GM21529 (cell line): ENCODE results near the gene INPP4B.

Source experiments
- ATAC-seq: cut with Tn5 transposase; IDR thresholded peaks from one replicate; pipeline ENCODE4 v1.9.1; 2021; ENCODE audit not compliant: unreplicated experiment

Gene INPP4B

DNA sequence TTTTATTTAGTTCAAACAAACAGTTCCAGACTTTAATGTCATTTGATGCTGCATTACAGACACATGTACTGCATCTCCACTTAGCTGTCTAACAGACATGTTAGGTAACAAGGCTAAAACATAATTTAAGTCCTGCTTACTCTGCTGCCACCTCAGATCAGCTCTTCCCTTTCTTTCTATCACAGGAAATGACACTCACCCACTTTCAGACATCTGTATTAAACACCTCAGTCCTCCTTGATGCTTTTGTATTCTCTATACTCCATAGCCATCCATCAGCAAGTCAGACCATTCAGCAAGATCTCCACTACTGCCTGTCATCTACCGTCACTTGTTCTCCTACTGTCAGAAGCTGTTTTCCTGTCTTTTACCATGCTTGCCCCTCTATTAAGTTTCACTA lies 804.3 kb downstream of the INPP4B start:
- ATAC-seq = no peak

DNA sequence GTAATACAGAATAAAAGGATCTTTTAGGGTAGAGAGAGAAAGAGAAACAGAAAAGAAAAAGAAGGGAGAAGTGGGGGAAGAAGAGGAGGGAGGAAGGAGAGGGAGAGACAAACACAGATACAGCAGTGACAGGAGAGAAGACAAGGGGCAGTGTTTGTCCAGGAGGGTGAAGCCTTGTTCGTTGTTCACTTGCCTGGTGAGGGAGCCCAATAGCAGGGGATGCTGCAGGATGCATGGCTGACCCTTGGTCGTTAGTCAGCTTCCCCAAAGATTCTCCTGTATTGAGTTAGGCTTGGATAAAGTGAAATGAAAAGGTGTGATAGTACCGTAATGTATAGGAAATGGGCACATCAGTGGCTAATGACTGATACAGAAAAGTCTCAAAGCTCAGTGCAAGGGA lies 806.1 kb downstream of the INPP4B start:
- no peak for ATAC-seq

DNA sequence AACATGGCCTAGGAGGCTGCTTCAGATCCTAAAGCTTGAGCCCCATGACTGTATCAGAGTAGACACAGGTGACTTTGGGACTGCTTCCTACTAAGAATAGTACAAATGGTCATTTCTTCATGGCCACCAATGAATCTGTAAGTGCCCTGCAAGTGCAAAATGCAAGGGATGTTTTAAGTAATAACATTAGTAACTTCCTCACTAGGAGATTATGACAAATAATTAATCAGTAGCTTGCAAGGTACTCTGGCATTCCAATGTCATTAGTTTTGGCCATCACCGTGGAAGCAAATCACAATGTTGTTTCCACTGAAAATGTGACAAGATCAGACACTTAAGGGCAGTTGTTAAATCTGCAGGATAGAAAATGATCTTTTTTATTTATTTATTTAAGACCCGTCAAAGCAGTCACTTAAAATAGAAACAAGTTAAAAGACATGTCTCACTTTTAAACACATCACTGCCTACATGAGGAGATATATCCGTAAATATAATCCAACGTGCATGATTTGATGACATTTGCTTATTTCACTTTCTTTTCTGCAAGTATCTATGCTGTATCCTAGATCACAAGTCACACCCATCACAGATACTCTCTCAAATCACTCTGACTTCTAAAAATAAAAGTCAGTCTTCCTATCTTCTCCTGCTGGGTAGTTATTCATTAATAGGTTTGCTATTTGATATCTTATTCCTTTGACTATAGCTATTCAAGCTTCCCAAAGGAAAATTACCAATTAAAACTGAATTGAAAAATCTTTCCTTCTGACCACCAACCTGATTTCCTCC lies 809.1 kb downstream of the INPP4B start:
- ATAC-seq = no peak

DNA sequence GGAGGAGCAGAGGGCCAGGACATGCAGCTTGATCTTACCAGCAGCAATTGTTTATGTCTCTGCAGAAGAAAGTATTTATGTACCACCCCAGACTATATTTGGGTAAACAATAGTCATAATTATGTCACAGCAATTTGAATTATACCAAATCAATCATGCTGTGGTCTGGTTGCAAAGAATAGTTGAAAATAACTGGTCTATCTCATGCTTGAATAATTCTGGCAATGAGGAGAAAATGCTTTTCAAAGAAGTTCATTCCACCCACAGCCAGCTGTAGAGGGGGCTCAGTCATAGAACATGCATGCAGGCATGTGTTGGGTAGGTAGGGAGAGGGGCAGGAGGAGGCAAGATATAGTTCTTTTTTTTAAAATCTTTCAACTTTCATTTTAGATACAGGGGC lies 810.5 kb downstream of the INPP4B start:
- ATAC-seq = no peak

DNA sequence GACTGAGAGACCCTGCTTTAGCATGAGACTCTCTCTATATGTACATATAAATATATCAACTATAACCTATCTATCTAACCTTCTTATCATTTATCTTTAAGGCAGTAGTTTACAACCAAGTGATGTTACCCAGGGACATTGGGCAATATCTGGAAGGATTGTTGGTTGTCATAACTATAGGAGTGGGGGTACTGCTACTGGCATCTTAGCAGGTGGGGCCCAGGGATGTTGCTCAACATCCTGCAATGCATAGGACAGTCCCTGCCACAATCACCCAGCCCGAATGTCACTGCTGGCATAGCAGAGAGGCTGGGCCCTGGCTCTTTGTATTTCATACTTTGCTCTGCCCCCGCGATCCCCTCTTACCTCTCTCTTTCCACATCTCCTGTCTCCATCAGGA lies 812.0 kb downstream of the INPP4B start:
- no peak for ATAC-seq

DNA sequence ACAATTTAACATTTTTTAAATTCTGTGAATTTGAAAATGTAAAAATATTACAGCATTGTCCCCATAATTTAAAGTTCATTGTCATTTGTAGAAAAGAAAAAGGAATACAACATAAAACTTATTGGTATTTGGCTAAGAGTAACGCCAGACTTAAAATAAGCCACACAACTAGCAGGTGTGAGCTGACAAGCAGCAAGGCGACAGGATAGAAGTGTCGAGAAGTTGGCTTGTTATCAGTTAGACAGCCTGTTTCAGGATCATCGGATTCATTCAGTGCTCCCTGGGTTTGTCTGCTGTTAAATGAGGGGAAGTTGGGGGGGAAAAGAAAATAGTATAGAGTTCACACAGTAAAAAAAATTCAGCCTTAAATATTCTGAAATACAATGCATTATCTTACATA lies 816.1 kb downstream of the INPP4B start:
- ATAC-seq = no peak

DNA sequence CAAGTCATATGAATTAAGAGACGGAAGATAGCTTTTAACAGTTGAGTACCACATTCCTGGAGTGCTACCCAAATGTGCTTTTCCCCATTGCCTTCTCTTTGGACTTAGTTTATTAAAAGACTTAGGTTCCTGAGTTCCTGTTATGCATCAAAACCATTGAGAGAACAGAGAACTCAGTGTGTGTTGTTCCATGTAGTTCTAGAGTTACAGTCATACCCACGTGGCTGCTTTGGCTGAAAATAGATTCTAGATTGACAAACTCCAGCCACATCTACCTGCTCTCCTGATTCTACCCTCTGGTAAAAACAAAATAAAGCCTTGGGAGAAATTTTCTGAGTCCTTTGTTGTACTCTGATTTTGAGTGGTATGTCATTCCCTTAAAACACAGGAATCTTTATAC lies 824.3 kb downstream of the INPP4B start:
- no peak for ATAC-seq

DNA sequence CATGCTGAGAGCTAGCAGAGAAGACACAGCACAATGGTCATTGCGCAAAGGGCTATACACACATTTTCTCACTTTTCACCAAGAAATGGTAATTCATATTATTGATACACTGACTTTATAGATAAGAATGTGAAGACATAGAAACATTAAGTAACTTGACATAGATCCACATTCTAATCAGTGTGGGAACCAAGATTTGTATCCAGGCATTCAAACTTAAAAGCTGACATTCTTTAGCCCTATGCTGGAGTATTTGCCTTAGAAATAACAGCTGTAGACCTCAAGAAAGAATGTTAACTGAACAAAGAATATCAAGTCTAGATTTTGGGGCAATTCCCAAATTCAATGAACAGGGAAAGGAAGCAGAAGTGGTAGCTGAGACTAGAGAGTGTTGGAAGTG lies 824.9 kb downstream of the INPP4B start:
- no peak for ATAC-seq

DNA sequence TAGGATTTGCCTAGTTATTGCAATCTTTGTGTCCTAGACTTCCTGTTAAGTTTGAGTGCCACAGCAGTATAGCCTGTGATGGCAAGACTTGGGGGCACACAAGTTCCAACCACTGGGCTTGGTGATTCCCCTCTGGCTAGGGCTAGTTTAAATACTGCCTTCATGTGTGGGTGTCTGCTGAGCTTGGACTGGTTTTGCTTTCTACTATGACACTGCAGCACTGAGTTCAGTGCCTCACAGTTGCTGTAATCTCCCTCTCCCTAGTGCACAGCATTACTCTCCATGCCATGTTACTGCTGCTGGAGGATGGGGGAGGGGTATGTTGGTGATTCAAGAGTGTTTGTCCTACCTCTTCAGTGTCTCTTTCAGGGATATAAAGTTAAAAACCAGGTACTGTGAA lies 830.1 kb downstream of the INPP4B start:
- no peak for ATAC-seq

DNA sequence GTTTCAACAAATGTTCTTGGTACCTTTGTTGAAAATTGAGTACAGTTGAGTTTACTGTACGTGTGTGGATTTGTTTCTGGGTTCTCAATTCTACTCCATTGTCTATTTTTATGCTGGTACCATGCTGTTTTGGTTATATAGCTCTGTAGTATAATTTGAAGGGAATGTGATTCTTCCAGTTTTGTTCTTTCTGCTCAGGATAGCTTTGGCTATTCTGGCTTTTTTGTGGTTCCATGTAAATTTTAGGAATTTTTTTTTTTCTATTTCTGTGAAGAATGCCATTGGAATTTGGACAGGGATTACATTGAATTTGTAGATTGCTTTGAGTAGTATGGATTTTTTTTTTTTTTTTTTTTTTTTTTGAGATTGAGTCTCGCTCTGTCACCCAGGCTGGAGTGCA lies 836.4 kb downstream of the INPP4B start:
- ATAC-seq = no peak

DNA sequence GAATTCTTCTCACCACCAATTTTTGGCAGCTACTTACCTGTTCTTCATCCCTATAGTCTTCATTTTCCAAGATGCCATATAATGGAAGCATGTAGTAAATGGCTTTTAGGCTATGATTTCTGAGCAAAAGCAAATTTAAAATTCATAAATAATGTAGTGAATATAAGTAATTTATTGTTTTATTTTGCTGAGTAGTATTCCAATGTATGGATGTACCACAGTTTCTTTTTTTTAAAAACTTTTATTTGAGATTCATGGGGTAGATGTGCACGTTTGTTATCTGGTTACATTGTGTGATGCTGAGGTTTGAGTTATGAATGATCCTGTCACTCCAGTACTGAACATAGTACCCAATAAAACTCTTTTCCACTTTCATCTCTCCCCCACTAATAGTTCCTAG lies 840.6 kb downstream of the INPP4B start:
- ATAC-seq = no peak

DNA sequence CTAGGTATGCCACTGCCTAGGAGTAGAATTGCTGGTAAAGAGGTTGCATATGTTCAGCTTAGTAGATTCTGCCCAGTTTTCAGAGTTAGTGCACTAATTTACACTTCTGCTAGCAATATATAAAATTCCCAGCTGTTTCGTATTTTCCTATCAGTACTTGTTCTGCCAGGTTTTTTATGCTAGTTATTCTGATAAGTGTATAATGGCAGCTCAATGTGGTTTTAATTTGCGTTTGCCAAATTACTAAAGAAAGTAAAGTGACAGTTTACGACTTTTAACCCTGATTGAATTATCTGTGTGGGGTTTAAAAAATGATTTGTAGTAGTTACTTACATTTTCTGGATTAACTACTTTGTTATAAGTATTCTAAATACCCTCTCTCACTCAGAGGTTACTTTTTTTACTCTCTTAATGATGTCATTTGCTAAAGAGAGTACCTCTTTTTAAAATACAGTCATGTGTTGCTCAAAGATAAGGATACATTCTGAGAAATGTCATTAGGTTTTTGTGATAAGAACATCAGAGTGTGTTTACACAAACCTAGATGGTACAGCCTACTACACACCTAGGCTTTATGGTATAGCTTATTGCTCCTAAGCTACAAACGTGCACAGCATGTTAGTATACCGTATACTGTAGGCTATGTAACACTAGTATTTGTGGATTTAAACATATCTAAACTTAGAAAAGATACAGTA lies 846.5 kb downstream of the INPP4B start:
- no peak for ATAC-seq

DNA sequence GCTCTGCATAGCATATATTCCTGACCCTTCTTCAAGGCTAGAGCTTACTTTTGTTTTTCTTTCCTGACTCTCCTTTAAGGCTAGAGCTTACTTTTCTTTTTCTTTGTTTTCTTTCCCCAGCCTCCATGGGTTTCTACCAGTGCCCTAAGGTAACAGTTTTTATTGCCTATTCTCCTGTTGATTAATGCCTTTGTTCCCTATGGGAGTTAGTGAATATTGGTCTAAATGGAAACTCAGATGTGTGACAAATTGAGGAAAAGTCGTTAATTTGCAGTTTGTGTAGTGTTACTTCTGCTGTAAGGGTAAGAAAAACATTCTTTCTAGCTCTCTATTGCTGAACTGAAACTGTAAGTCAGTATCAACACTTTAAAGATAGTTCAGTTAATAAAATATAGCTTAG lies 851.0 kb downstream of the INPP4B start:
- no peak for ATAC-seq

DNA sequence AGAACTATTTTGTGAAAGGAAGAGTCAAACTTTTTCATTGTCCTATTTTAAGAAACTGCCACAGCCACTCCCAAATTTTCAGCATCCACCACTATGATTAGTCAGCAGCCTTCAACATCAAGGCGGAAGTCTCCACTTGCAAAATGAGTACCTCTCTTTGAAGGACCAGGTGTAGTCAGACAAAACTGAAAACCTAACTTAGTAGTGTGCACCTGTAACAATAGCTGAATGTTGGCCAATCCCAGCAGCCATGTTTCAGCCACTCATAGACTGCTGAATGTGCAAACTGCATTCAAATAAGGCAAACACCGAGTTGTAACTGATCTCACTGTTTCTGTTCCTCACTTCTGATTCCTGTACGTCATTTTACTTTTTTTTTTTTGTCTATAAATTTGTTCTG lies 868.7 kb downstream of the INPP4B start:
- no peak for ATAC-seq
